ENCODE measurements around the gene SPECC1L. TPM values are rescaled to one million over a fixed set of nuclear protein-coding genes. Genes with fewer than 3 reads are reported as not detected.

Gene SPECC1L
- total and polyA plus RNA-seq, 10 of the 15 experiments (the other 5 are each of a cell fraction or from before 2014, with no cell fraction given) = 1.9 to 40.6 (median 19.1) TPM

DNA sequence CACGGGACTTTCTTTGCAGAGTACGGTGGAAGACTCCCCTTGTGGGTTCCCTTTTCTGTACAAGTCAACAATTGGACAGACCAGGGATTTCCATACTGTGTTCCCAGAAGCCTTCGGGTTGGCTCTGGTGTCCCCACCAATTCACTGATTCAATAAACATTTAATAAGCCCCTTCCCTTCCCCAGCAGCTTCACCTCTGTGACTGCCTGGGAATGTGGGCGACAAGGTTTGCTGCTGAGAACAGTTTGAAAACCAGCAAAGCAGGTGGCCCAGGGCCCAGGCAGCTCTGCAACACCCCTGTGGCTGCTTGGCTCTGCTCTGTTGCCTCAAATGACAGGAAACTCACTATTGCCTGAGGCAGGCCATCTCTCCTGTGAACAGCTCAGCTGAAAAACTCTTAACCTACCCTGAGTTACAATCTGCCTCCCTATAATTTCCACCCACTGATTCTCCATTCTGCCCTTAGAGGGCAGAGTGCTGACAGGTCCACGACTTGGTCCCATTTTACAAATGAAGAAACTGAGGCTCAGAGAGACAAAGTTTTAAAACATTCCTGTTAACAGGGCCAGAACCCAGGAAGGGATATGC is 167.2 kb downstream of the SPECC1L start (continued):
- TF ChIP-seq, protein P1, sequence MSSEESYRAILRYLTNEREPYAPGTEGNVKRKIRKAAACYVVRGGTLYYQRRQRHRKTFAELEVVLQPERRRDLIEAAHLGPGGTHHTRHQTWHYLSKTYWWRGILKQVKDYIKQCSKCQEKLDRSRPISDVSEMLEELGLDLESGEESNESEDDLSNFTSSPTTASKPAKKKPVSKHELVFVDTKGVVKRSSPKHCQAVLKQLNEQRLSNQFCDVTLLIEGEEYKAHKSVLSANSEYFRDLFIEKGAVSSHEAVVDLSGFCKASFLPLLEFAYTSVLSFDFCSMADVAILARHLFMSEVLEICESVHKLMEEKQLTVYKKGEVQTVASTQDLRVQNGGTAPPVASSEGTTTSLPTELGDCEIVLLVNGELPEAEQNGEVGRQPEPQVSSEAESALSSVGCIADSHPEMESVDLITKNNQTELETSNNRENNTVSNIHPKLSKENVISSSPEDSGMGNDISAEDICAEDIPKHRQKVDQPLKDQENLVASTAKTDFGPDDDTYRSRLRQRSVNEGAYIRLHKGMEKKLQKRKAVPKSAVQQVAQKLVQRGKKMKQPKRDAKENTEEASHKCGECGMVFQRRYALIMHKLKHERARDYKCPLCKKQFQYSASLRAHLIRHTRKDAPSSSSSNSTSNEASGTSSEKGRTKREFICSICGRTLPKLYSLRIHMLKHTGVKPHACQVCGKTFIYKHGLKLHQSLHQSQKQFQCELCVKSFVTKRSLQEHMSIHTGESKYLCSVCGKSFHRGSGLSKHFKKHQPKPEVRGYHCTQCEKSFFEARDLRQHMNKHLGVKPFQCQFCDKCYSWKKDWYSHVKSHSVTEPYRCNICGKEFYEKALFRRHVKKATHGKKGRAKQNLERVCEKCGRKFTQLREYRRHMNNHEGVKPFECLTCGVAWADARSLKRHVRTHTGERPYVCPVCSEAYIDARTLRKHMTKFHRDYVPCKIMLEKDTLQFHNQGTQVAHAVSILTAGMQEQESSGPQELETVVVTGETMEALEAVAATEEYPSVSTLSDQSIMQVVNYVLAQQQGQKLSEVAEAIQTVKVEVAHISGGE (CRISPR knock-in tag; IDR thresholded peaks at IDR 0.05) = no peak
- TF ChIP-seq TCF12 (IDR thresholded peaks at IDR 0.05; ENCODE audit: low read depth, low read length) (0 out of 2 replicates have a peak, but pooled peaks have one; percentile 55), IRF4 (IDR thresholded peaks at IDR 0.05; ENCODE audit: low read depth, low read length) (no peak), ZNF24 (IDR thresholded peaks at IDR 0.05) (peak; percentile 86), RBBP5 (conservative IDR thresholded peaks at IDR 0.05) (no peak), SMC3 (IDR thresholded peaks at IDR 0.05; ENCODE audit: borderline replicate concordance, low read length) (no peak; the same call in 1 of the 2 replicates), ZNF274 (IDR thresholded peaks at IDR 0.05; ENCODE audit: insufficient read depth, insufficient read length) (no peak), YY1 (IDR thresholded peaks at IDR 0.05; ENCODE audit: low read depth, low read length) (no peak), CHD2 (IDR thresholded peaks at IDR 0.05; ENCODE audit: borderline replicate concordance, low read depth, low read length) (no peak), TCF3 (IDR thresholded peaks at IDR 0.05; ENCODE audit: borderline replicate concordance, insufficient read depth, low read depth, low read length) (no peak), MYB (IDR thresholded peaks at IDR 0.05; ENCODE audit: borderline replicate concordance, low read depth, low read length) (no peak), BACH1 (IDR thresholded peaks at IDR 0.05; ENCODE audit: borderline replicate concordance) (peak; percentile 55; the same call in 1 of the 2 replicates), SREBF2 (IDR thresholded peaks at IDR 0.05; ENCODE audit: low read length) (no peak), ATF7 (IDR thresholded peaks at IDR 0.05; ENCODE audit: low read depth) (peak; percentile 31; the same call in 1 of the 2 replicates), SPI1 (IDR thresholded peaks at IDR 0.05; ENCODE audit: borderline replicate concordance, insufficient read depth, low read depth, low read length) (peak; percentile 39; the same call in 1 of the 2 replicates), MXI1 (IDR thresholded peaks at IDR 0.05; ENCODE audit: low read depth, low read length) (peak; percentile 25; the same call in 1 of the 2 replicates), SUPT20H (IDR thresholded peaks at IDR 0.05; ENCODE audit: borderline replicate concordance, control insufficient read depth, low read depth, low read length) (no peak), ASH2L (IDR thresholded peaks at IDR 0.05; ENCODE audit: borderline replicate concordance, low read depth) (0 out of 2 replicates have a peak, but pooled peaks have one; percentile 36)
- TF ChIP-seq, protein P2, sequence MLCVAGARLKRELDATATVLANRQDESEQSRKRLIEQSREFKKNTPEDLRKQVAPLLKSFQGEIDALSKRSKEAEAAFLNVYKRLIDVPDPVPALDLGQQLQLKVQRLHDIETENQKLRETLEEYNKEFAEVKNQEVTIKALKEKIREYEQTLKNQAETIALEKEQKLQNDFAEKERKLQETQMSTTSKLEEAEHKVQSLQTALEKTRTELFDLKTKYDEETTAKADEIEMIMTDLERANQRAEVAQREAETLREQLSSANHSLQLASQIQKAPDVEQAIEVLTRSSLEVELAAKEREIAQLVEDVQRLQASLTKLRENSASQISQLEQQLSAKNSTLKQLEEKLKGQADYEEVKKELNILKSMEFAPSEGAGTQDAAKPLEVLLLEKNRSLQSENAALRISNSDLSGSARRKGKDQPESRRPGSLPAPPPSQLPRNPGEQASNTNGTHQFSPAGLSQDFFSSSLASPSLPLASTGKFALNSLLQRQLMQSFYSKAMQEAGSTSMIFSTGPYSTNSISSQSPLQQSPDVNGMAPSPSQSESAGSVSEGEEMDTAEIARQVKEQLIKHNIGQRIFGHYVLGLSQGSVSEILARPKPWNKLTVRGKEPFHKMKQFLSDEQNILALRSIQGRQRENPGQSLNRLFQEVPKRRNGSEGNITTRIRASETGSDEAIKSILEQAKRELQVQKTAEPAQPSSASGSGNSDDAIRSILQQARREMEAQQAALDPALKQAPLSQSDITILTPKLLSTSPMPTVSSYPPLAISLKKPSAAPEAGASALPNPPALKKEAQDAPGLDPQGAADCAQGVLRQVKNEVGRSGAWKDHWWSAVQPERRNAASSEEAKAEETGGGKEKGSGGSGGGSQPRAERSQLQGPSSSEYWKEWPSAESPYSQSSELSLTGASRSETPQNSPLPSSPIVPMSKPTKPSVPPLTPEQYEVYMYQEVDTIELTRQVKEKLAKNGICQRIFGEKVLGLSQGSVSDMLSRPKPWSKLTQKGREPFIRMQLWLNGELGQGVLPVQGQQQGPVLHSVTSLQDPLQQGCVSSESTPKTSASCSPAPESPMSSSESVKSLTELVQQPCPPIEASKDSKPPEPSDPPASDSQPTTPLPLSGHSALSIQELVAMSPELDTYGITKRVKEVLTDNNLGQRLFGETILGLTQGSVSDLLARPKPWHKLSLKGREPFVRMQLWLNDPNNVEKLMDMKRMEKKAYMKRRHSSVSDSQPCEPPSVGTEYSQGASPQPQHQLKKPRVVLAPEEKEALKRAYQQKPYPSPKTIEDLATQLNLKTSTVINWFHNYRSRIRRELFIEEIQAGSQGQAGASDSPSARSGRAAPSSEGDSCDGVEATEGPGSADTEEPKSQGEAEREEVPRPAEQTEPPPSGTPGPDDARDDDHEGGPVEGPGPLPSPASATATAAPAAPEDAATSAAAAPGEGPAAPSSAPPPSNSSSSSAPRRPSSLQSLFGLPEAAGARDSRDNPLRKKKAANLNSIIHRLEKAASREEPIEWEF (IDR thresholded peaks at IDR 0.05; ENCODE audit: insufficient replicate concordance, low read depth, low read length) = peak; percentile 22
- TF ChIP-seq, protein P3, sequence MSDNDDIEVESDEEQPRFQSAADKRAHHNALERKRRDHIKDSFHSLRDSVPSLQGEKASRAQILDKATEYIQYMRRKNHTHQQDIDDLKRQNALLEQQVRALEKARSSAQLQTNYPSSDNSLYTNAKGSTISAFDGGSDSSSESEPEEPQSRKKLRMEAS (IDR thresholded peaks at IDR 0.05; ENCODE audit: low read depth, low read length) = 0 out of 2 replicates have a peak, but pooled peaks have one; percentile 48
- TF ChIP-seq, protein P4, sequence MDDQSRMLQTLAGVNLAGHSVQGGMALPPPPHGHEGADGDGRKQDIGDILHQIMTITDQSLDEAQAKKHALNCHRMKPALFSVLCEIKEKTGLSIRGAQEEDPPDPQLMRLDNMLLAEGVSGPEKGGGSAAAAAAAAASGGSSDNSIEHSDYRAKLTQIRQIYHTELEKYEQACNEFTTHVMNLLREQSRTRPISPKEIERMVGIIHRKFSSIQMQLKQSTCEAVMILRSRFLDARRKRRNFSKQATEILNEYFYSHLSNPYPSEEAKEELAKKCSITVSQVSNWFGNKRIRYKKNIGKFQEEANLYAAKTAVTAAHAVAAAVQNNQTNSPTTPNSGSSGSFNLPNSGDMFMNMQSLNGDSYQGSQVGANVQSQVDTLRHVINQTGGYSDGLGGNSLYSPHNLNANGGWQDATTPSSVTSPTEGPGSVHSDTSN (IDR thresholded peaks at IDR 0.05; ENCODE audit: insufficient replicate concordance, low read depth, low read length) = no peak
